NCI-H748 (cell line): ENCODE measurements around the gene TBXAS1.

Experiments used
- DNase-seq: peaks from one replicate; lab custom pipeline; 2025; ENCODE audit not compliant: unreplicated experiment; lab: John Stamatoyannopoulos, UW

The TBXAS1 gene

GRCh38 chr7:139995017-139995915 is 166.2 kb downstream of the TBXAS1 start:
- no peak for DNase-seq

- DNase-seq: no peak
Observed at GRCh38 chr7:139998572-139998971, 169.5 kb downstream of the TBXAS1 start.

GRCh38 chr7:139999516-139999915 is 170.5 kb downstream of the TBXAS1 start:
- no peak for DNase-seq

- DNase-seq: peak; percentile 25
Observed at GRCh38 chr7:140000666-140001268, 171.7 kb downstream of the TBXAS1 start.

GRCh38 chr7:140003913-140004382 is 174.9 kb downstream of the TBXAS1 start:
- DNase-seq: peak; percentile 58

- no peak for DNase-seq
Observed at GRCh38 chr7:140004672-140005071, 175.6 kb downstream of the TBXAS1 start.

- DNase-seq: no peak
Observed at GRCh38 chr7:140005341-140005740, 176.3 kb downstream of the TBXAS1 start.

- peak; percentile 16 for DNase-seq
Observed at GRCh38 chr7:140005754-140006503, 176.9 kb downstream of the TBXAS1 start.

- no peak for DNase-seq
Observed at GRCh38 chr7:140006600-140006999, 177.5 kb downstream of the TBXAS1 start.

GRCh38 chr7:140007051-140007690 is 178.1 kb downstream of the TBXAS1 start:
- no peak for DNase-seq

- DNase-seq: no peak
Observed at GRCh38 chr7:140008755-140009610, 179.9 kb downstream of the TBXAS1 start.

- peak; percentile 29 for DNase-seq
Observed at GRCh38 chr7:140009735-140010134, 180.7 kb downstream of the TBXAS1 start.

- DNase-seq: peak; percentile 59
Observed at GRCh38 chr7:140010194-140010895, 181.3 kb downstream of the TBXAS1 start.

- DNase-seq: no peak
Observed at GRCh38 chr7:140013676-140014075, 184.6 kb downstream of the TBXAS1 start.

- DNase-seq: no peak
Observed at GRCh38 chr7:140014123-140014522, 185.1 kb downstream of the TBXAS1 start.

GRCh38 chr7:140015471-140015970 is 186.5 kb downstream of the TBXAS1 start:
- DNase-seq: no peak

- no peak for DNase-seq
Observed at GRCh38 chr7:140016540-140016939, 187.5 kb downstream of the TBXAS1 start.

GRCh38 chr7:140017034-140017433 is 188.0 kb downstream of the TBXAS1 start:
- DNase-seq: no peak

GRCh38 chr7:140017543-140017942 is 188.5 kb downstream of the TBXAS1 start:
- no peak for DNase-seq
